B cell (primary cell): ENCODE results near the gene ATOH1. TPM values are rescaled to one million over a fixed set of nuclear protein-coding genes. Genes with fewer than 3 reads are reported as not detected.

Source experiments
- ATAC-seq: fragments of 200-7000 bp; cut with Tn5 transposase; one replicate; pipeline ENCODE4 v1.10.0; 2021; ENCODE audit warnings: low read depth, mild to moderate bottlenecking, moderate number of reproducible peaks, moderate library complexity
- CTCF ChIA-PET: fragments of 350-600 bp; sonication (Branson Sonifier 250); formaldehyde crosslinking; loops from one replicate; lab custom pipeline; 2021; ENCODE audit warnings: antibody characterized with exemption, inconsistent platforms; lab: Charles Lee
- POLR2A ChIA-PET: fragments of 350-600 bp; sonication (Branson Sonifier 250); formaldehyde crosslinking; loops from one replicate; lab custom pipeline; 2021; ENCODE audit warnings: antibody characterized with exemption; lab: Charles Lee
- DNase-seq: peaks from one replicate; pipeline ENCODE4 v3.0.0; 2013
- H2AFZ ChIP-seq: 2 replicates; pipeline ENCODE4 v1.6.1; 2012; ENCODE audit warnings: mild to moderate bottlenecking, low read depth, low read length; ENCODE audit not compliant: insufficient read depth, poor library complexity, severe bottlenecking
- H3K27ac ChIP-seq, 2 donors: 1 replicate in 1 of 2; 2 replicates in 1 of 2; pipeline ENCODE4 v1.5.1; 2012 to 2013; ENCODE audit warnings: low read length in 2 of 2, mild to moderate bottlenecking in 2 of 2, moderate library complexity in 1 of 2
- H3K27me3 ChIP-seq, 4 experiments: fragments of 200-600 bp in 1 of 4; sonication (generic) in 1 of 4; replicated peaks in 1 of 4; 1 replicate in 2 of 4; 2 replicates in 2 of 4; pipeline versions ENCODE4 v1.6.1 to v1.7.0; 2013 to 2016; ENCODE audit warnings: low read length in 3 of 4, mild to moderate bottlenecking in 2 of 4, mixed read lengths in 1 of 4, moderate library complexity in 1 of 4; ENCODE audit not compliant: insufficient read depth in 4 of 4, control insufficient read depth in 3 of 4; ENCODE audit errors: control extremely low read depth in 1 of 4
- H3K36me3 ChIP-seq, 2 experiments: replicated peaks in 1 of 2; 1 replicate in 1 of 2; 2 replicates in 1 of 2; pipeline versions ENCODE4 v1.6.1 to v1.7.1; 2013; ENCODE audit warnings: low read length in 1 of 2; ENCODE audit not compliant: insufficient read depth in 2 of 2, control insufficient read depth in 1 of 2; ENCODE audit errors: control extremely low read depth in 1 of 2, extremely low read depth in 1 of 2
- H3K4me1 ChIP-seq, 2 donors: fragments of 200-600 bp in 1 of 2; sonication (generic) in 1 of 2; 1 replicate in 1 of 2; 2 replicates in 1 of 2; pipeline versions ENCODE4 v1.5.1 to v1.6.1; 2013 to 2017; ENCODE audit warnings: low read length in 2 of 2; ENCODE audit not compliant: control insufficient read depth in 2 of 2, insufficient read depth in 2 of 2
- H3K4me2 ChIP-seq: replicated peaks from 2 replicates; pipeline ENCODE3; 2012; ENCODE audit warnings: mild to moderate bottlenecking, low read depth, low read length; ENCODE audit not compliant: poor library complexity, severe bottlenecking
- H3K4me3 ChIP-seq, 5 experiments: fragments of 200-600 bp in 1 of 5; sonication (generic) in 1 of 5; 1 replicate in 3 of 5; 2 replicates in 2 of 5; pipeline versions ENCODE4 v1.5.1 to v1.7.0; 2011 to 2016; ENCODE audit warnings: low read length in 4 of 5, mild to moderate bottlenecking in 4 of 5, low read depth in 2 of 5, control low read depth in 1 of 5, moderate library complexity in 1 of 5; ENCODE audit not compliant: insufficient read depth in 1 of 5; ENCODE audit errors: control extremely low read depth in 1 of 5, extremely low read depth in 1 of 5
- H3K79me2 ChIP-seq: fragments of 200-600 bp; sonication (generic); one replicate; pipeline ENCODE4 v1.6.0; 2016; ENCODE audit warnings: low read length; ENCODE audit not compliant: control insufficient read depth, insufficient read depth
- H3K9ac ChIP-seq: fragments of 200-600 bp; sonication (generic); 2 replicates; pipeline ENCODE4 v1.6.1; 2017; ENCODE audit warnings: mild to moderate bottlenecking, low read length, moderate library complexity
- H3K9me3 ChIP-seq, 3 donors: one replicate each; pipeline versions ENCODE4 v1.6.1 to v1.7.1; 2013; ENCODE audit warnings: low read length in 2 of 3; ENCODE audit not compliant: control insufficient read depth in 2 of 3, insufficient read depth in 1 of 3; ENCODE audit errors: control extremely low read depth in 1 of 3
- H4K20me1 ChIP-seq: 2 replicates; pipeline ENCODE4 v1.6.0; 2012; ENCODE audit warnings: mild to moderate bottlenecking, low read length; ENCODE audit not compliant: insufficient read depth, control insufficient read depth, poor library complexity, severe bottlenecking
- H3K27ac Mint-ChIP-seq: one replicate; pipeline ENCODE4 v1.8.0; 2021; ENCODE audit warnings: mixed read lengths
- H3K27me3 Mint-ChIP-seq: one replicate; pipeline ENCODE4 v1.8.0; 2021; ENCODE audit warnings: mixed read lengths
- H3K4me1 Mint-ChIP-seq: one replicate; pipeline ENCODE4 v1.8.0; 2021; ENCODE audit warnings: mixed read lengths
- H3K4me3 Mint-ChIP-seq: one replicate; pipeline ENCODE4 v1.8.0; 2021; ENCODE audit warnings: mixed read lengths
- H3K9me3 Mint-ChIP-seq: one replicate; pipeline ENCODE4 v1.8.0; 2022; ENCODE audit warnings: mixed read lengths; ENCODE audit not compliant: insufficient read depth
- CTCF ChIP-seq: fragments of 200-600 bp; IDR thresholded peaks from one replicate; pipeline ENCODE4 v1.8.0; 2022; ENCODE audit warnings: antibody characterized with exemption, mild to moderate bottlenecking
- EZH2 ChIP-seq: IDR thresholded peaks from 2 replicates; pipeline ENCODE4 v1.6.1; 2012; ENCODE audit warnings: borderline replicate concordance, low read depth, mild to moderate bottlenecking, moderate library complexity, low read length; ENCODE audit not compliant: insufficient read depth, poor library complexity, severe bottlenecking
- WGBS: methylation state at CpG from one replicate; pipeline ENCODE4 v1.1.5; 2013; ENCODE audit warnings: missing lambda C conversion rate; ENCODE audit not compliant: insufficient coverage; 5-methylcytosine and 5-hydroxymethylcytosine counted together
- intact Hi-C: fragments of 100-400 bp; cut with micrococcal nuclease; formaldehyde crosslinking; loops from one replicate; pipeline ENCODE4 v1.10.0; 2022
- polyA plus RNA-seq: library from polyadenylated mRNA; depleted of rRNA; stranded (reverse); fragments of >200 nt; gene quantifications from 2 replicates; pipeline ENCODE4 v1.2.3, GENCODE V29; 2012
- total RNA-seq, 2 donors: library from RNA; stranded (reverse); fragments of 120-200 nt in 1 of 2; gene quantifications; 1 replicate in 1 of 2; 2 replicates in 1 of 2; pipeline versions ENCODE4 v1.2.3 to v1.2.4, GENCODE V29; 2013 to 2022

The ATOH1 gene
- total and polyA plus RNA-seq, 2 donors (not counting 1 experiment from before 2014, with no cell fraction given), result not detected

- no peak for DNase-seq
- no peak overlapping the region for H2AFZ ChIP-seq
These were observed 24.1 kb downstream of the ATOH1 start for GRCh38 chr4:93852680-93853079.

GRCh38 chr4:93855926-93856325 lies 27.4 kb downstream of the ATOH1 start:
- H3K27me3 Mint-ChIP-seq, result no peaks in the 10 kb centered on the region

More at GRCh38 chr4:93852680-93853079, 24.1 kb downstream of the ATOH1 start:
- Mint-ChIP-seq H3K4me1 (no peaks in the 10 kb centered on the region), H3K27me3 (no peaks in the 10 kb centered on the region), H3K9me3 (no peaks in the 10 kb centered on the region), H3K27ac (no peak overlapping the region), H3K4me3 (no peak overlapping the region)
- no peaks in the 10 kb centered on the region for H3K4me1 ChIP-seq
- WGBS, result no CpG with 5 or more reads among the region's 3 CpGs
- peaks cover 0 to 7% (median 0%) of the 10 kb centered on the region in 3 donors for H3K9me3 ChIP-seq
- H3K4me2 ChIP-seq, result no peak overlapping the region
- H3K27ac ChIP-seq, result no peak overlapping the region
- intact Hi-C loops, result no loop called here
- peaks cover 0 to 2% (median 0%) of the 10 kb centered on the region in 4 experiments for H3K27me3 ChIP-seq
- no peaks in the 10 kb centered on the region for H4K20me1 ChIP-seq
- no peak overlapping the region for H3K4me3 ChIP-seq
- ChIA-PET POLR2A (no interaction called here), CTCF (no interaction called here)
- H3K9ac ChIP-seq, result no peak overlapping the region
- TF ChIP-seq CTCF (no peak), EZH2 (no peak)
- no peaks in the 10 kb centered on the region for H3K79me2 ChIP-seq
- H3K36me3 ChIP-seq, result no peaks in the 10 kb centered on the region
- no peak for ATAC-seq

More at GRCh38 chr4:93855926-93856325, 27.4 kb downstream of the ATOH1 start:
- Histone ChIP-seq H3K4me2 (no peak overlapping the region), H3K79me2 (no peaks in the 10 kb centered on the region), H2AFZ (no peak overlapping the region), H3K4me3 (no peak overlapping the region), H3K4me1 (no peaks in the 10 kb centered on the region), H3K36me3 (no peaks in the 10 kb centered on the region), H3K9me3 (peaks cover 0 to 9% (median 0%) of the 10 kb centered on the region in 3 donors), H3K9ac (no peak overlapping the region), H3K27ac (no peak overlapping the region), H3K27me3 (peaks cover 0 to 5% (median 0%) of the 10 kb centered on the region in 4 experiments), H4K20me1 (no peaks in the 10 kb centered on the region)
- no peaks in the 10 kb centered on the region for H3K4me1 Mint-ChIP-seq
- TF ChIP-seq CTCF (no peak), EZH2 (no peak)
- H3K27ac Mint-ChIP-seq, result no peak overlapping the region
- WGBS, result no CpG with 5 or more reads among the region's 1 CpG
- ChIA-PET POLR2A (no interaction called here), CTCF (no interaction called here)
- no peak for ATAC-seq
- intact Hi-C loops, result no loop called here
- no peaks in the 10 kb centered on the region for H3K9me3 Mint-ChIP-seq
- H3K4me3 Mint-ChIP-seq, result no peak overlapping the region
- DNase-seq, result no peak
